HUES6 (cell line): ENCODE data around the gene NCF2.

Source experiments
- H3K27ac ChIP-seq: 2 replicates; pipeline ENCODE4 v1.7.0; 2013; ENCODE audit warnings: low read depth, mild to moderate bottlenecking, low read length, inconsistent platforms
- H3K27me3 ChIP-seq: 2 replicates; pipeline ENCODE4 v1.6.1; 2013; ENCODE audit warnings: low read length; ENCODE audit not compliant: control insufficient read depth, insufficient read depth
- H3K36me3 ChIP-seq: 2 replicates; pipeline ENCODE4 v1.6.1; 2013; ENCODE audit warnings: low read length; ENCODE audit not compliant: control insufficient read depth, insufficient read depth
- H3K4me1 ChIP-seq: 2 replicates; pipeline ENCODE4 v1.6.1; 2013; ENCODE audit warnings: low read length; ENCODE audit not compliant: control insufficient read depth, insufficient read depth
- H3K4me3 ChIP-seq: 2 replicates; pipeline ENCODE4 v1.5.1; 2013; ENCODE audit warnings: low read depth, low read length
- H3K9ac ChIP-seq: one replicate; pipeline ENCODE4 v1.6.1; 2013; ENCODE audit warnings: mild to moderate bottlenecking, low read length
- H3K9me3 ChIP-seq: 2 replicates; pipeline ENCODE4 v1.6.1; 2013; ENCODE audit warnings: low read depth, low read length; ENCODE audit not compliant: control insufficient read depth, insufficient read depth

The NCF2 gene

DNA sequence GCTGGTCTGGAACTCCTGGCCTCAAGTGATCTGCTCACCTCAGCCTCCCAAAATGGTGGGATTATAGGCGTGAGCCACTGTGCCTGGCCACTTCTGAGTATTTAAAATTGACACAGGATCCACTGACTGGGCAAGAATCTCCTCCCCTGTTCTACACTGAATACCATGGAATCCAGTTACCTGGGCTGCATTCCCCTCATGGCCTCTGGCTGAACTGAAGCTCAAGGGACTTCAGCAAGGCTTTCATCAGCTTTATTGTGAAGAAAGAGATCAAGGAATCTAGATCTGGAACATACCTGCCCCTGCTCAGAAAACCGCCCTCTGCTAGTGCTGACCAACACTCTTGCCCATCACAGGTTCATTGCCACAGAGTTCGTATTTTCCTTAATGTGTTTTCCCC lies 20.5 kb downstream of the NCF2 start:
- no peak overlapping the region for H3K9ac ChIP-seq
- no peaks in the 10 kb centered on the region for H3K4me1 ChIP-seq
- no peak overlapping the region for H3K27ac ChIP-seq
- H3K36me3 ChIP-seq: no peaks in the 10 kb centered on the region
- no peak overlapping the region for H3K4me3 ChIP-seq
- no peaks in the 10 kb centered on the region for H3K9me3 ChIP-seq
- no peaks in the 10 kb centered on the region for H3K27me3 ChIP-seq

DNA sequence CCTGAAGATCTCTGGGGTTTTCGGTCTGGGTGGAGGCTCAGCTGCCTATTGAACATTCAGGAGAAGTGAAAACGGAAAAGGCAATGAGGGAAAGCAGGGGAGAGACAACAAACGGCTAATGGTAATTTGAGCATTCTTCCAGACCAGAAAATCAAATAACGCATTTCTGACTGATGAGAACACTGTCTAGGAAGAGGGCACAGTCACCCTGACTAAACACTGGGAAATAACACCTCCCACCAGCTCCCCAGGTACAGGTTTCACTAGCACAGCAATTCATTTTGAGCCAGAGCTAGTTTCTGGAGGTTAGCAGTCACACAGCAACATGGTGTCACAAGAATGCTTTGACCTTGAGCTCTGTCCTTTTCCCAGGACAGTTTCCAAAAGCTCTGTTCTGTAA lies 21.1 kb downstream of the NCF2 start:
- Histone ChIP-seq H3K4me3 (no peak overlapping the region), H3K27me3 (no peaks in the 10 kb centered on the region), H3K36me3 (no peaks in the 10 kb centered on the region), H3K9me3 (no peaks in the 10 kb centered on the region), H3K4me1 (no peaks in the 10 kb centered on the region), H3K9ac (no peak overlapping the region), H3K27ac (no peak overlapping the region)

DNA sequence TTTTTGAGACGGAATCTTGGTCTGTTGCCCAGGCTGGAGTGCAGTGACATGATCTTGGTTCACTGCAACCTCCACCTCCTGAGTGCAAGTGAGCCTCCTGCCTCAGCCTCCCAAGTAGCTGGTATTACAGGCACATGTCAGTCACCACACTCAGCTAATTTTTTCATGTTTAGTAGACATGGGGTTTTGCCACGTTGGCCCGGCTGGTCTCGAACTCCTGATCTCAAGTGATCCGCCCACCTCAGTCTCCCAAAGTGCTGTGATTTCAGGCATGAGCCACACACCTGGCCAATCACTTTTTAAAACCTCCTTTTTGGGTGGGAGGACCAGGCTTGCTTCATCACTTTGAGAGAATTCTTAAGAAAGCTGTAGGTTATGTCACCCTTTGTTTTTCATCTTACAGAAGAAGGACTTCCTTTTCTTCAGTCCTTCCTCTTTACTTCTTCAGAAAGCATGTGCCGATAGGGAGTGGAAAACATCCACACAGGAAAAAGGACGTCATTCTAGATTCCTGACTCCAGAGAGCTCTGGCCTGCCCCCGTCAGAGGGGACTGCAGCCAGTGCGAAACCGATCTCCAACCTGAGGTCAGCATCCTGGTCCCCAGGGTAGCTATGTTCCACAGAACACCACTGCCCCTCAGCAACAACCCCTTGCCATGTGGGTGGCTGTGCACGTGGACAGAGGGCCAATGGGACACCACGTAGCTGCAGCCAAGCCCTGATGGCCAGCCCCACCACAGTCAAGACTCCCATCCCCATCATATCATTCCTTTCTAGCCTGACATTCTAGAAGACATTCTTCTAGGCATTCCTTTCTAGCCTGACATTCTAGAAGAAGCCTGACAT lies 21.9 kb downstream of the NCF2 start:
- H3K4me1 ChIP-seq: no peaks in the 10 kb centered on the region
- H3K36me3 ChIP-seq: no peaks in the 10 kb centered on the region
- no peak overlapping the region for H3K9ac ChIP-seq
- no peak overlapping the region for H3K27ac ChIP-seq
- H3K4me3 ChIP-seq: no peak overlapping the region
- H3K9me3 ChIP-seq: no peaks in the 10 kb centered on the region
- no peaks in the 10 kb centered on the region for H3K27me3 ChIP-seq

DNA sequence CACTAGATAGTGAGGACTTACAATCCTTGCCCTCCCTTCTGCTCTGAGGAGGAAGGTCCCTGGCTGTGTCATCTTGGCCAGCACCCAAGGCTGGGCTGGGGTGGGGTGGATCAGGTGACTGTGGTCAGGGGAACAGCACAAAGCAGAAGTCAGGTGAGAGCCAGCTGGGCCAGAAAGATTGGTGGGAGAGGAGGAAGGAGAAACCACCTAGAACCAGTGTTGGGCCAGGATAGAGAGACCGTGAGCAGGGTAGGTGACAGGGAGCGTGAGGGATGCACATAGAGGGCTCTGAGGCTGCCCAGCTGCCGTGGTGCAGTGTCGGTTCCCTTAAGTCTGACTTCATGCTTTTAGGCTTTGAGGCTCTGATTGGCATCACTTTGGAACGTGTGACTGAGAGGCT lies 22.7 kb downstream of the NCF2 start:
- no peaks in the 10 kb centered on the region for H3K27me3 ChIP-seq
- no peaks in the 10 kb centered on the region for H3K9me3 ChIP-seq
- peaks cover 4% of the 10 kb centered on the region; the same call in 1 of the 2 replicates for H3K4me1 ChIP-seq
- H3K4me3 ChIP-seq: no peak overlapping the region
- H3K36me3 ChIP-seq: no peaks in the 10 kb centered on the region
- H3K9ac ChIP-seq: no peak overlapping the region
- no peak overlapping the region for H3K27ac ChIP-seq

DNA sequence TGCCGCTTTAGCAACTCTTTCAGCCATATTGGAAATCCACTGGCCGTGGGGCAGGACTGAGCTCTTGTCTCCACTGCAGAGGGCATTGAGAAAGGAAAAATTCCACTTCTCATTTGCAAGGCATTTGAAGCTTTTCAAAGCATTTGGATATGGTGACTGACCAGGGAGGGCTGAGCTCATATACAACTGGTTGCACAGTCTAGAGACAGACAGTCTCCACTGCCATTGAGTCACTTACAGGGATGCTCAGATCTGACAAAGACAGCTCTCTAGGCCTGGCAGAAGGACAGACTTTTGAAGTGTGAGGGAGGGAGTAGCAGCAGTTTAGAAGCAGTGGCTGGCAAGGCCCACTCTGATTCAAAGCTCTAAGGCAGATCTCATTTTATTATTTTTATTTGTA lies 24.2 kb downstream of the NCF2 start:
- Histone ChIP-seq H3K27ac (no peak overlapping the region), H3K9ac (no peak overlapping the region), H3K27me3 (no peaks in the 10 kb centered on the region), H3K9me3 (no peaks in the 10 kb centered on the region), H3K36me3 (no peaks in the 10 kb centered on the region), H3K4me1 (peaks cover 4% of the 10 kb centered on the region; the same call in 1 of the 2 replicates), H3K4me3 (no peak overlapping the region)

DNA sequence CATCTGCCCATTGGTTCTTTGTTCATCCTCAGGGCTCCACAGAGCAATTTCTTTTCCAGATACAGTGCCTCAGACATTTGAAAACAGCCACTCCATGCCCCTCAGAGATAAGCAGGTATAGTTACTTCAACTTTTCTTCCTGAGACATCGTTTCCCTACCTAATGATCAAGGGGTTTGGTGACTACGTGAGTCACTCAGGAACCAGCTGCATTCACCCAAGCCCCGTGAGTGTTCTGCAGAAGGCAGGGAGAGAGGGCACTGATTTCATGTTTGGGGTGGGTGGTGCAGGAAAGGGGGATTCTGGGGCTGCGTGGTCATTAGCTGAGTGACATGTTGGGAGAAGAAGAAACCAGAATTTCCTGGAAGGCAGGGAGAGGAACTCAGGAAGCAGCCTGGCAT lies 25.0 kb downstream of the NCF2 start:
- no peaks in the 10 kb centered on the region for H3K36me3 ChIP-seq
- peaks cover 4% of the 10 kb centered on the region; the same call in 1 of the 2 replicates for H3K4me1 ChIP-seq
- no peaks in the 10 kb centered on the region for H3K9me3 ChIP-seq
- H3K27me3 ChIP-seq: no peaks in the 10 kb centered on the region
- H3K9ac ChIP-seq: no peak overlapping the region
- H3K27ac ChIP-seq: no peak overlapping the region
- H3K4me3 ChIP-seq: no peak overlapping the region

DNA sequence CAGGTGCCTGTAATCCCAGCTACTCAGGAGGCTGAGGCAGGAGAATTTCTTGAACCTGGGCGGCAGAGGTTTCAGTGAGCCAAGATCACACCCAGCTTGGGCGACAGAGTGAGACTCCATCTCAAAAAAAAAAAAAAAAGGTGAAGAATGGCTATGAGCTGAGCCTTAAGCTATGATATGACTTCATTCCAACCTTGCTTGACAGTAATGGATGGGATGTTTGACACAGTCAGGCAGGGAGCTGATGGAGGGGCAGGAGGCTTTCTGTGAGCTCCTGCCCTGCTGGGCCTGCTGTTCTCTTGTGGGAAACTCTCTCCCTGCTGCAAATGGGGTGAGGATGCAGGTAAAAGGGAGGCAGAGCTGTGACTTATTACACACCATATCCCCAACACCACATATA lies 27.6 kb downstream of the NCF2 start:
- Histone ChIP-seq H3K27me3 (no peaks in the 10 kb centered on the region), H3K4me1 (peaks cover 4% of the 10 kb centered on the region; the same call in 1 of the 2 replicates), H3K27ac (no peak overlapping the region), H3K9ac (no peak overlapping the region), H3K4me3 (no peak overlapping the region), H3K36me3 (no peaks in the 10 kb centered on the region), H3K9me3 (no peaks in the 10 kb centered on the region)

DNA sequence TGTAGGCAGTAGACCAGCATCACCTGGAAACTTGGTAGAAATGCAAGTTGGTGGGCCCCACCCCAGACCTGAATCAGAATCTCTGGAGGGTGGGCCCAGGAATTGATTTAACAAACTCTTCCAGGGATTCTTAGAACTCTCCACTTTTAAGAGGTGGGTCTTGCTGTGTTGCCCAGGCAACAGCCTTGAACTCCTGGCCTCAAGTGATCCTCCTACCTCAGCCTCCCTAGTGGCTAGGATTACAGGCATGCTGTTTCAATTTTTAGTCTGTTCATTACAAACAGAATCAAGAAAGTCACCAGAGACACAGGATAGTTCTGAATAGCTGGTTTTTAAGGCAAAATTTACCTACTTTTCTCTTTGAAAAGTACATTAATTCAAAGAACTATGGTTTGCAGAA lies 31.2 kb downstream of the NCF2 start:
- no peaks in the 10 kb centered on the region for H3K9me3 ChIP-seq
- H3K36me3 ChIP-seq: peaks cover 12% of the 10 kb centered on the region
- H3K4me1 ChIP-seq: peaks cover 4% of the 10 kb centered on the region; the same call in 1 of the 2 replicates
- no peak overlapping the region for H3K27ac ChIP-seq
- H3K27me3 ChIP-seq: no peaks in the 10 kb centered on the region
- no peak overlapping the region for H3K4me3 ChIP-seq
- no peak overlapping the region for H3K9ac ChIP-seq

DNA sequence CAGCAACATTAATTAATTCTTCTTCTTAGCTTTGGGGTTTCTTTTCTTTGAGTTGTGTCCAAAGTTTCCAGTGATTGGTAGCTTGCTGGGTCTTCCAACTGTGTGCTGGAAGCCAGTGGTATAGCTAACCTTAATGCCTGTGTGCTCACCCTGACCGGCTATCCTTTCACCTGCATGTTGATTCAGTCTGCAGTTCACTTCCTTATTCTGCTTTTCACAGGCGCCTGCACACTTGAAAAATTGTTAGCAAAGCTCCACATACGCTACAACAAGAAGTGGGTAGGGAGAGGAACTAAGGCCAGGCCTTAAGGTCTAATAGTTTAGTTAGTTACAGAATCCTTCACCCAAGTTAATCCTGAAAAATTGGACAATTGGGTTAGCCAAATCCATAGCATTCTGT lies 35.7 kb downstream of the NCF2 start:
- Histone ChIP-seq H3K9ac (no peak overlapping the region), H3K9me3 (no peaks in the 10 kb centered on the region), H3K27me3 (no peaks in the 10 kb centered on the region), H3K4me1 (peaks cover 11% of the 10 kb centered on the region; the same call in 1 of the 2 replicates), H3K27ac (no peak overlapping the region), H3K36me3 (peaks cover 49% of the 10 kb centered on the region), H3K4me3 (no peak overlapping the region)

DNA sequence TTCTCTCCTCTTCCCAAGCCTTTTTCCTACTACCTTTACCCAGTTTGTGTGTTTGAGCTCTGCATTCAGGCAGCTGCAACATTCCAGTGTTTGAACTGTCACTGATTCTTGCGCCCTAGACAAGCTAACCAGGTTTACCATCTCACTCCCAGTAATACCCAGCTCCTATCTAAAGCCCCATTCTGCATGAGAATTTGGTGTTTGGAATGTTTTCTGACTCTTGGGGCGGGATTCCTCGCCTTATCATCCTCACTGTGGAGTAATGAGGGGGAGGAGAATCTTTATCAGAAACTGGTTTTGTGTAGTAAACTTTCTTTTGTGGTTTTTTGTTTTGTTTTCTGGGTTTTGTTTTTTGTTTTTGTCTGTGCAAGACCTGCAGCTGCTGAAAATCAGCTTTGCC lies 36.5 kb downstream of the NCF2 start:
- no peak overlapping the region for H3K4me3 ChIP-seq
- H3K9me3 ChIP-seq: no peaks in the 10 kb centered on the region
- H3K27ac ChIP-seq: no peak overlapping the region
- peaks cover 57% of the 10 kb centered on the region for H3K36me3 ChIP-seq
- H3K27me3 ChIP-seq: no peaks in the 10 kb centered on the region
- peaks cover 11% of the 10 kb centered on the region; the same call in 1 of the 2 replicates for H3K4me1 ChIP-seq
- no peak overlapping the region for H3K9ac ChIP-seq

DNA sequence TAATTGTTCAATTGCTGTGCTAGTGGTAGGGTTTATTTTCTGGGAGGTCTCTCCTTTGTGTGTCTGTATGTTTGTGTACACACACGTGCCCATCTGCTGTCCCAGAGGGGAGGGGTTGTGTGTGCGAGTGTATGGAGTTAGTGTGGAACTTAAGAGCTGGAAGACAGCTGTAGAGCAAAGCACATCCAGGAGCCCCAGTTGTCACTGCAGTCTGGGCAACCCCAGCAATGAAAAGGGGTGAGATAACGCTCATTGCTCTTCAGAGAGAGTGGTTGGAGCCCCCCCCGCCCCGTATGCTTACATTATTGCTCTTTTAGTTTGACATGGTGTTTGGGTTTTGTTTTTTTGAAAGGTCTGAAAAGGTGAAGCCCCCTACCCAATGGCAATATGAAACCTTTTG lies 36.9 kb downstream of the NCF2 start:
- H3K4me1 ChIP-seq: peaks cover 11% of the 10 kb centered on the region; the same call in 1 of the 2 replicates
- H3K27ac ChIP-seq: no peak overlapping the region
- H3K27me3 ChIP-seq: no peaks in the 10 kb centered on the region
- H3K9me3 ChIP-seq: no peaks in the 10 kb centered on the region
- no peak overlapping the region for H3K4me3 ChIP-seq
- peaks cover 61% of the 10 kb centered on the region for H3K36me3 ChIP-seq
- H3K9ac ChIP-seq: no peak overlapping the region
